HL-60/S4 treated with phorbol 12-myristate 13-acetate at 8.2 ng/mL for 4 days and 3 days (cell line): ENCODE data around the gene ASTL.

Experiments used
- in situ Hi-C: fragments of 300-500 bp; cut with MboI; formaldehyde crosslinking; loops from 2 replicates; pipeline ENCODE4 v1.15.0; 2022; ENCODE audit warnings: low sequenced_read_pairs

The ASTL gene

GRCh38 chr2:96131813-96132745, 6.2 kb downstream of the ASTL start:
- in situ Hi-C loops: no loop called here

GRCh38 chr2:96131152-96131812, 7.0 kb downstream of the ASTL start:
- in situ Hi-C loops: no loop called here

GRCh38 chr2:96130483-96130882, 7.8 kb downstream of the ASTL start:
- in situ Hi-C loops: no loop called here

- in situ Hi-C loops: no loop called here
Measured at GRCh38 chr2:96129528-96130120, 8.7 kb downstream of the ASTL start.

GRCh38 chr2:96128456-96128855, 9.8 kb downstream of the ASTL start:
- in situ Hi-C loops: no loop called here

- in situ Hi-C loops: loop anchor here (25.0 kb wide), 1 partner anchor 112 kb away; no protein-coding TSS in a partner anchor
Measured at GRCh38 chr2:96124406-96125265, 13.7 kb downstream of the ASTL start.

GRCh38 chr2:96123936-96124335, 14.4 kb downstream of the ASTL start:
- in situ Hi-C loops: loop anchor here (25.0 kb wide), 1 partner anchor 112 kb away; no protein-coding TSS in a partner anchor

- in situ Hi-C loops: loop anchor here (25.0 kb wide), 1 partner anchor 111 kb away; no protein-coding TSS in a partner anchor
Measured at GRCh38 chr2:96123290-96123689, 15.0 kb downstream of the ASTL start.

GRCh38 chr2:96122391-96122790, 15.9 kb downstream of the ASTL start:
- in situ Hi-C loops: loop anchor here (25.0 kb wide), 1 partner anchor 110 kb away; no protein-coding TSS in a partner anchor

GRCh38 chr2:96121414-96121813, 16.9 kb downstream of the ASTL start:
- in situ Hi-C loops: loop anchor here (25.0 kb wide), 1 partner anchor 109 kb away; no protein-coding TSS in a partner anchor

- in situ Hi-C loops: loop anchor here (25.0 kb wide), 1 partner anchor 109 kb away; no protein-coding TSS in a partner anchor
Measured at GRCh38 chr2:96120991-96121390, 17.3 kb downstream of the ASTL start.

- in situ Hi-C loops: loop anchor here (25.0 kb wide), 1 partner anchor 108 kb away; no protein-coding TSS in a partner anchor
Measured at GRCh38 chr2:96120091-96120720, 18.1 kb downstream of the ASTL start.

- in situ Hi-C loops: loop anchor here (25.0 kb wide), 1 partner anchor 107 kb away; no protein-coding TSS in a partner anchor
Measured at GRCh38 chr2:96119389-96119751, 18.9 kb downstream of the ASTL start.

- in situ Hi-C loops: loop anchor here (25.0 kb wide), 1 partner anchor 107 kb away; no protein-coding TSS in a partner anchor
Measured at GRCh38 chr2:96118698-96119388, 19.5 kb downstream of the ASTL start.

GRCh38 chr2:96117701-96118588, 20.4 kb downstream of the ASTL start:
- in situ Hi-C loops: loop anchor here (25.0 kb wide), 1 partner anchor 106 kb away; no protein-coding TSS in a partner anchor

GRCh38 chr2:96116879-96117533, 21.3 kb downstream of the ASTL start:
- in situ Hi-C loops: loop anchor here (25.0 kb wide), 1 partner anchor 105 kb away; no protein-coding TSS in a partner anchor

- in situ Hi-C loops: loop anchor here (25.0 kb wide), 1 partner anchor 104 kb away; no protein-coding TSS in a partner anchor
Measured at GRCh38 chr2:96116424-96116878, 21.9 kb downstream of the ASTL start, which contains the start of gene ADRA2B. Gene ADRA2B, minus strand, starts transcription at chr2:96116571. Its CDS starts 422 bp downstream, at chr2:96116149.
